CD4-positive, alpha-beta T cell treated with Interleukin-12 subunit alpha and Interleukin-12 subunit beta, for 1 hour (primary cell): ENCODE results near the gene DDI2.
"Not testable (repeated sequence)": the region's sequence is repeated elsewhere in the genome, so short reads cannot be mapped to it uniquely, and the experiment has no call there.

Experiments
- DNase-seq: peaks from one replicate; pipeline ENCODE4 v3.0.0-alpha.2; 2020

Gene DDI2

DNA sequence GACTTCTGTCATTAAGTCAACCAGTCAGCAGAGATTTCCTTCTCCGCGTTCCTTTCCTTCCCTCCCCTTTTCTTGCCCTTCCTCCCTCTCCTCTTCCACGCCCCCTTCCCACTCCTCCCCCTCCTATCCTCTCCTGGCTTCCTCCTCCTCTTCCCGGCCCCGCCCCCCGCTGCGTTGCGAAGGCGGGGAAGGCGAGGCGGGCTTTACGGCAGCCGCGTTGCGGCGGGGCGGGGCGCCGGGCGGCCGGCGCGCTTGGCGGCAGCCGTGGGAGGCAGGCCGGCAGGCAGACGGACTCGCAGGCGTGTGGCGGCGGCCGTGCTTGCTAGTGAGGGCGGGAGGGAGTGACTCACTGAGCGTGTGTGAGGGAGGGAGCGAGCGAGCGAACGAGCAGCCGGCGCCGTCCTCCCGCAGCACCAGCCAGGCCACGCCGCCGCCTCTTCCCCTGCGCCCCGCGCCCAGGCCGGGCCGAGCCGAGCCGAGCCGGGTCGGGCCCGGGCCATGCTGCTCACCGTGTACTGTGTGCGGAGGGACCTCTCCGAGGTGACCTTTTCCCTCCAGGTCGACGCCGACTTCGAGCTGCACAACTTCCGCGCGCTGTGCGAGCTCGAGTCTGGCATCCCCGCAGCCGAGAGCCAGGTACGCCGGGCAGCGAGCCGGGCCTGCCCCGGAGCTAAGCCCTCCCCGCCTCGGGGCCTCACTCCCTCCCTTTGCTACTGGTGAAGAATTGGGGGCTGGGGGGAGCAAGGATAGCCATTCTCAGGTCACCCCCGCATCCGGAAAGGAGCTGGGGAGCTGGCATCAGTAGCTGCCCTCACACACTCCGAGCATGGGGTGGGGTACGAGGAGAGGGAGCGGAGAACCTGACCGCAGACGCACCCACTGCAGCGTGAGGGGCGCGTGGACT lies at the start of gene DDI2:
Gene DDI2, plus strand, starts transcription at position 286 of the 904 bp plus-strand sequence. Its CDS starts 213 bp downstream, at position 499.
- peak; percentile 95 for DNase-seq

DNA sequence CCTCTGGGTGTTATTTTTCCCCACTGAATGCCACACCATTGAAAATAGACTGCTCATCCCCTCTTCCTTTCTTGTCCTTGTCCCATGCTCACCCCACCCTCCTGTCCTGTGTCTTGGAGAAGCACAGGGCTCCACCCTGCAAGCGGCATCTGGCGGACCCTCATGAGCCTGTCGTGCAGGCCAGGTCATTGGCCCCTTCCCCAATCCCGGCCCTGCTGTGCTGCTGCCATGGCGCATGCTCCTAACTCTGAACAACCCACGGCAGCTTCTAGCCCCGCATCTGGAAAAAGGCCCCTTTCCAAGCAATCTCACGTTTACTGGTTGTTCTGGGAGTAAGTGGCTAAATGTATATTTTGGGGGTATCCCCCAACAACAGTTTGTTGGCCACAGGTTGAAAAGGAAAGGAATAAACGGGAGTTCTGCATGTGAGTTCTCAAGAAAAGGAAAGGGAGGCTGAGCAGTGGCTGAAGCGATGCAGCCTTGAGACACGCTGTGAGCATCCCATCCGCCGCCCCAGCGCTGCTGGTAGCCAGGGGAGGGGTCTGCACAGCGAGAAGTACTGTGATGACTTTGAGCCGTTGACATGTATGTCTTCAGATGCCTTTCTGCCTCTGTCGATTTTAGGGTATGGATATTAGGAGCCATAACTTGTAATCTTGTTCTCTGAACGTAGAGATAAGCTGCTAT lies 48.7 kb upstream of the DDI2 start:
- DNase-seq = no peak

DNA sequence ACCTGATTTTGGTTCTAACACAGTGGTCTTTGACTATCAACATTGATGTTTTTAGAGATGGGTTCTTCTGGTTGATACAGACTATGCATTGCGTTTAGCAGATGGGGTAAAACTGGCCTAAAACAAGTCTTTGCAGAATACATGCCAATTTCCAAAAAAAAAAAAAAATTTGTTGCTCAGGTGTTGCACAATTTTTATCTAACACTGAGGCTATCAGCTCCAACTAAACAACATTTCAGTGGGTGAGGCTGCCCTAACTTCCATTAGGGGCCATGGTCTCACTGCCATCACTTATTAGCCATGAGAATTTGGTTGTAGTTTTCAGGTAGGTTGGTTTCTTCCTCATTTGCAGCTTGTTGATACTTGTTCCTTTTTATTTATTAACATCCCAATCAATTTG lies 46.4 kb upstream of the DDI2 start:
- no peak for DNase-seq

DNA sequence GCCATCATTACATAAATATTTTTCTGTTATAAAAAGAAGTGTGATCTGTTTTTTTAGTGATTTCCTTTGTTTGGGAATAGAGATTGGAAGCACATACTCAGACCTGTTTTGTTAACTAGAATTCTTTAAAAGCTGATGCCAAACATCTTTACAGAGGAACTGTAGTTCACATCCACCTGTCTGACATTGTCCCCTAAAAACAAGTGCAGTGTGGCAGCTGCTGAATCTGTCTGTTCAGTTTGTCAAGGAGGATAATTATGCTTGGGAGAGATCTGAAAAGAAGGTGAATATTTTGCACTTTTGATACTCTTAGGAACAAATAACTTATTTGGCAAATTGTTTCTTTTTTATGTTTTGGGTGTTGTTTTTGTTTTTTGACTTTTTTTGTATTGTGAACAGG lies 46.0 kb upstream of the DDI2 start:
- DNase-seq = no peak

DNA sequence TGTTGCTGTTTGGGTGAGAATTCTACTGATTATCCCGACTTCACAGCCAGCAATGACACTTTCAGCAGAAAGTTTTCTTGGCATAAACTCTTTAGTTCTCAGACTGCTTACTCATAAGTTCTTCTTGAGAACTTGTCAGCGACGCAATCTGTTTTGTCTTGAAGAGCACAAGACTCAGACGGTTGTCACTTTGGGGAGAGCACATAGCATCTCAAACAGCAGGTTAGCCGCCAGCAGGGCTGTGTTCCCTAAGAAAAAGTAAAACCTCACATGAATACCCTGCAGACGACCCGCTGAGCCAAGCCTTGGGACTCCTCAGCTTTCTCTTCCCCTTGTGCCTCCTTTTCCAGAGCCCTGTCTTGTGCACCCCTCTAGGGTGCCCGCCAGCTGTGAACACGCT lies 43.8 kb upstream of the DDI2 start:
- DNase-seq = no peak

DNA sequence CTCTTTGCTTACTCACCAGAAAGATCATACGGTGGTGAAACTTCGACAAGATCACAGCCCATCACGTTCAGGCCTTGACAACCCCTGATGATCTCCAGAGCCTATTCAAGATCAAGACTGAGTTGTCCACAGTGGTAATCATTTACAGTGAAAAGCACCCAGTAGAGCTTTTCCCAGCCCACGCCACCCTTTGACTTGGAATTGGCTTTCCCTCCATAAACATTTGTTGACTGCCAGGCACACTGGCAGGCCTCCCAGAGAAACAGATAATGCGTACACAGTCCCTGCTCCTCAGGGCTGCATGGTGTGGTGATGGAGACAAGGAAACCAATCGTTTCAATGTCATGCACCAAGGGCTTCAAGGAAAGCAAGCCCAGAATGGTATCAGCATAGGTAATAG lies 42.5 kb upstream of the DDI2 start:
- no peak for DNase-seq

DNA sequence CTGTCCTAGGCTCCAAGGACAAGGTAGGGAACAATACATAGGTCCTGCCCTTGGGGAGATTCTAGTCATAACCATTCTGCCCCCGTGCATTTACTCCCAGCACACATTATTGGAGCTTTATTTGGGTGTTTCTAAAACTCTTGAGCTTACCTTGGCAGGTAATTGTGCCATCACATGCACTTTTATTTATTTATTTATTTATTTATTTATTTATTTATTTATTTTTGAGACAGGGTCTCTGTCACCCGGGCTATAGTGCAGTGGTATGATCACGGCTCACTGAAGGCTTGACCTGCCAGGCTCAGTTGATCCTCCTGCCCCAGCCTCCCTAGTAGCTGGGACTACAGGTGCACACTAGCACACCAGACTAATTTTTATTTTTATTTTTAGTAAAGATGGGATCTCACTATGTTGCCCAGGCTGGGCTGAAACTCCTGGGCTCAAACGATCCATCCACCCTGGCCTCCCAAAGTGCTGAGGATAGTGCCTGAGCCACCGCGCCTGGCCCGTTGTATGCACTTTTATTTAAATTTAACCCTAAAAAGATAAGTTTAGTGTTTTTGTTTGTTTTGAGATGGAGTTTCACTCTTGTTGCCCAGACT lies 41.6 kb upstream of the DDI2 start:
- DNase-seq = no peak

DNA sequence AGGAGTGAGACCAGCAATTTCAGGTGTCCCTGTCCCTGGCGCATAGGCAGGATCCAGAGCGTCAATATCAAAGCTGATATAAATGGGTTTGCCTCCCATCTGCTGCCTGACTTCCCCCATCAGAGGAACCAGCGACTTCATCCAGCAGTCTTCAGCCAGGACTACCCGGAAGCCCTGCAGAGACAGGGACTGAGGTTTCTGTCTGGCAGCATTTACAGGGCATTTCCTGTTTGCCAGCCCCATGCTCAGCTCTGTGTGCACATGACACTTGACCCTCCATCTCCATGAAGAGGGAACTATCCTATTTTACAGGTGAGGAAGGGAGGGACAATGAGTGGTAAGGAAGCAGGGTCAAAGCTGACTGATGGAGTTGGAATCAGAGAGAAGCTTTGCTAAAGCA lies 39.6 kb upstream of the DDI2 start:
- peak; percentile 8 for DNase-seq

DNA sequence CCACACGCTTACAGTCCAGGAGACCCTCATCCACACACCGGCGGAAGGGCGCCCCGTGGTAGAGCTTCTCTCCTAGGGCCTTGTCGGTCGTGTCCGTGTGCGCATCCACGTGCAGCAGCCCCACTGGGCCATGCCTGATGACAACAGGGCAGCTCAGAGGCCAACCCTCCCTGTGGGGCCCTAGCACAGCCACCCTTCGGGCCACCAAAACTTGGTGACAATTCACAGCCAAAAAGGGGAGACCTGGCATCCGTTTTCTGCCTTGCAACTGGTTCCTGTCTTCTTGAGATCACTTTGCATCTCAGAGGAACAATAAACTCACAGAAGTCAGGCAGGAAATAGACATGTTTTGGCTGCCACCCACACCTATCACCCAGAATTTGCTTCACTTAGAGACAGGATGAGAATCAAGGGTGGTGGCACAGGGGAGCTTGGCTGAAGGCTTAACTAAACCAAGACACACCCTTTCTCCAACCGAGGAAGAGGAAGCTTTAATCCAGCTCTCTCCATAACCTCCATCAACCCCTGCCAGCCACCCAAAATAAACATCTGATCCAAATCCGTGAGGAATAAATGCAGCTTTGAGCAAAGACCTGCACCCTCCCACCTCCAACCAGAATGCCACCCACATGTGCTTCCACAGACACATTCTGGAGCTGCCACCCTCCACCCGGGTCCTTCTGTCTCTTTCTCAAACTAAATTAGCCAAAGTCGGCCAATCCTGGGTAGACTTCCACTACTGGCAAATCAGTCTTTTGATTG lies 38.2 kb upstream of the DDI2 start:
- DNase-seq = peak; percentile 51

DNA sequence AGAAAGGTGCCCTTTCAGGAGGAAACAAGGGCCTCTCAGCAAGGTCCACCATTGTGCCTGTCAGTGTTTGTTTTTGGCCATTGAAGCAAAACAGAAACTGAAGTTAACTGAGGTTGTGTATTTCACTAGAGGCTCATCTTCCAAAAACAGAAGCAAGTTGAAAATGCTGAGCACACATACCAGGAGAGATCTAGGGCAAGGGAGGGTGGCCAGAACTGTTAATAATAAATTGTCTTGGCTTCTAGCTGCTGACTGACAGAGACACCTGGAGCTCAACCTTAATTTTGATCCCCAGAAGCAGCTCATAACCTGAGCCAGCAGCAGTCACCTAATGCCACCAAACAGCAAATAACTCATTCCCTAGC lies 37.6 kb upstream of the DDI2 start:
- DNase-seq = no peak

DNA sequence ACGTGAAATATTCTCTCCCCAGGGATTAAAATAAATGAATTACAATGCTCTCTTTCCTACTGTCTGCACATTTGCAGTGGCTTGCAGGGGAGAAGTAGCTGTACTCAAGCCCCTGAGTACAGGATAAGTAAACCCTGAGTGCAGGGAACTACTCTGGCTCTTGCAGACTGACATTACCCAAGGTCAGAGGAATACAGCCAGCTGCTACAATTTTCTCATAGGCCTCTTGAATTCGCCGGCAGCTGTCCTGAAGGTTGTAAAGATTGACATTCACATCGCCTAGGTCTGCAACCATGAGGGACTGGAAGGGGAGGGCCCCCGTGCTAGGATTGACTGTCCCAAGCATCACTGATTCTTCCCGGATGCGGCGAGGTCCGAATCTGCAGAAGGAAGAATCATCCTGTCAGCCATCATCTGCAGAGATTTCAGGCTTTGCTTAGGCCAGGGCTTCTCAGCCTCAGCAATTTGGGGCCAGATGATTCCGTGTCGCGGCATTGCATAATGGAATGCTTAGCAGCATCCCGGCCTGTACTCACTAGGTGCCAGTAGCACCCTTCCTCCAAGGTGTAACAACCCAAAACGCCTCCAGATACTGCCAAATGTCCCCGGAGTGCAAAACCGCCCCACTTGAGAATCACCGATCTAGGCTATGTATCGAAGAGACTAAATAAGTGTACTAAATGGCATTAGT lies 34.1 kb upstream of the DDI2 start:
- no peak for DNase-seq

DNA sequence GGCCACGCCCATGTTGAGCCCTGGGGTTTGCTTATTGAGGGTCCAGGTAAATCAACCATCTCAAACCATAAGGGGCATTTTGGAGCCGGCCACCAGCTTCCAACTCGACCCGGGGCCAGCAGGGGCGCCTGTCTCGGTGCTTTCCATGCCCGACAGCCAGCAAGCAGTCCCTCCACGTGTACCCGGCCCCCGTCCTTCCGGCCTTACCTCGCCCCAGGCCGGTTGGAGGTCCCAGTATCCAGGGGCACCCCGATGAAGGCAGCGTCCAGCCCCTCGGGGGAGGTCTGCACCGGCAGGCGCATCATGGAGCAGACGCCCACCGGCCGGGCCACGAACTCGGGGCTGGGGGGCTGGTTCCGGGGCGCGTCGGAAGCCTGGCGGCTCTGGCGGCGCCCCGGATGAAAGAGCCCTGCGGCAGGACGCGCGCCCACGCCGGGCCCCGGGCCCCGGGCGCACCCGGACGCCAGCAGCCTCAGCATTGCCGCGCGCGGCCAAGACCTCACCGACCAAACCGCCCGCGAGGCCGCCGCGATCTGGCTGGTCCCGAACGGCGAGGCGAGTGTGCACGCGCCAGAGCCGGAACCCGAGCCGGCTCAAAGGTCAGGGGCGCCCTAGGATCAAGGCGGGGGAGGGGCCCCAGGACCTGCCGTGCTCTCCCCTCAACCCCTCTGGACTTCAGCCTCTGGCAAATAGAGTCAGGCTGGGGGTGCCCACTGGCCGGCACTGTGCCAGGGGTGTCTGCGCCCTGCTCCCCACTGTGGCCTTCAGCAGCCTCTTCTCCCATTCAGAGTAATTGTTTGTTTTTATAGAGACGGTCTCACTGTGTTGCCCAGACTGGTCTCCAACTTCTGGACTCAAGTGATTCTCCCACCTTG lies 32.5 kb upstream of the DDI2 start, which contains the start of gene AGMAT:
Gene AGMAT, minus strand, starts transcription at position 563 of the 875 bp plus-strand sequence. Its CDS starts 84 bp downstream, at position 479.
- DNase-seq = peak; percentile 55

DNA sequence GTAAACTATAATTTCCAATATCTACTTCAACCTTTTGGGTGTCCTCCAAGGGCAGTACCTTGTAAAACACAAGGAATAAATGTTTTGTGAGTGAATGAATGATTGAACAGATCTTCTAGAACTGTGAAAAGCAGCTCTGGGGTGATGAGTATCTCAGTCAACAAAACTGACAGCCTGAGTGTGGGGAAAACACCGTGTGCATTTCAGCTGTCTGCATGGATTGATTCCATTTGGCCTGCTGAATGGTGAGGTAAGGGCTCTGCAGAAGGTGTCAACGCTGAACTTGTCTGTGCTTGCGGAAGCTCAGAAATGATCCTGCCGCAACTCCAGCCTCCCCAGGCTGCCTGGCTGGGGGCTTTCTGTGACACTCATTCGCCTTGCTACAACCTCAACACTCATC lies 25.0 kb upstream of the DDI2 start:
- DNase-seq = no peak

DNA sequence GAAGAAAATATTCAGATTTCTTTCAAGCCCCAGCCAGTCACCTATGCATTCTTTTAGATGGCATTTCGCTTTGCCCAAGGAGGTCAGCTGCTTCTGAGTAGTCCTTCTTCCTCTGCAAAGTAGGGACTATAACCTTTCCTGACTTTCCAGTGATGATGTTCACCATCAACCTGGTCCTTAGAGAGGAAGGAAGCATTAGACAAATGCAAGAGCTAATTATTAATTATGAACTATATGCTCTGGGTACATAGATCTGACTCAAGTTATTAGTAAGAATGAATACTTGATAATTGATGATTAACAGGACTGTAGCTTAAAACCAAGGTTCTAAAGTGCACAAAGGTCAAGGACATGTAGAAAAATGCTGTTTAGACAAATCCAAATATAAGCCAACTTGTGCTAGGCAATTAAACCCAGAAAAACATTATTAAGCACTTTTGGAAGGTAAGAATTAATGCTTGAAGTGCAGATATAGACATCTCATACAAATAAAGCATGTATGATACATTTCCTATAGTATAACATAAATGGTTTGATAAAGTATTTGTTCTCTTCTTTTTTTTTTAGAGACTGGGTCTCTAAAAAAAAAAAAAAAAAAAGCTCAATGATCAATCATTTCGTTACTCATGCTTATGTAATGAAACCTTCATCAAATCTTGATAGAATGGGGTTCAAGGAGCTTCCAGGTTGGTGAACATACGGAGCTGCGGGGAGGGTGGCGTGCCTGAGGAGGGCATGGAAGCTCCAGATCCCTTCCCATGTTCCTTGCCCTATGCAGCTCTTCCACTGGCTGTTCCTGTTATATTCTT lies 21.2 kb upstream of the DDI2 start:
- no peak for DNase-seq

DNA sequence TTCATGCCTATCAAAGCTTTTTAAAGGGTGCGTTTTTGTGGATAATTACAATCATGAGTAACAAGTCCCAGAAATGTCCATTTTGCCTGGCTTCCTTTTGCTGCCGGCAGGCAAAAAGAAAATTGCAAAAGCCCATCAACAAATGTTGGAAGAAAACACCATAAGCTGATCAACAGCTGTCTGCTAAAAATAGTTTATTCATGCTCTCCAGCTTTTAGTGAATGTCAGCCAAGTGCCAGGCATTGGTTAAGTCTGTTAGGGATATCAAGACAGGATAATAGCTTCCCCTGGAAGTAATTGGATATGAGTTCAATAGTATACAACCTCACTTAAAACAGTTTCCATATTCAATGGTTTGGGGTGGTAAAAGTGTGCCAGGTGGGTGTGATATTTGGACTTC lies 18.8 kb upstream of the DDI2 start:
- DNase-seq = no peak

DNA sequence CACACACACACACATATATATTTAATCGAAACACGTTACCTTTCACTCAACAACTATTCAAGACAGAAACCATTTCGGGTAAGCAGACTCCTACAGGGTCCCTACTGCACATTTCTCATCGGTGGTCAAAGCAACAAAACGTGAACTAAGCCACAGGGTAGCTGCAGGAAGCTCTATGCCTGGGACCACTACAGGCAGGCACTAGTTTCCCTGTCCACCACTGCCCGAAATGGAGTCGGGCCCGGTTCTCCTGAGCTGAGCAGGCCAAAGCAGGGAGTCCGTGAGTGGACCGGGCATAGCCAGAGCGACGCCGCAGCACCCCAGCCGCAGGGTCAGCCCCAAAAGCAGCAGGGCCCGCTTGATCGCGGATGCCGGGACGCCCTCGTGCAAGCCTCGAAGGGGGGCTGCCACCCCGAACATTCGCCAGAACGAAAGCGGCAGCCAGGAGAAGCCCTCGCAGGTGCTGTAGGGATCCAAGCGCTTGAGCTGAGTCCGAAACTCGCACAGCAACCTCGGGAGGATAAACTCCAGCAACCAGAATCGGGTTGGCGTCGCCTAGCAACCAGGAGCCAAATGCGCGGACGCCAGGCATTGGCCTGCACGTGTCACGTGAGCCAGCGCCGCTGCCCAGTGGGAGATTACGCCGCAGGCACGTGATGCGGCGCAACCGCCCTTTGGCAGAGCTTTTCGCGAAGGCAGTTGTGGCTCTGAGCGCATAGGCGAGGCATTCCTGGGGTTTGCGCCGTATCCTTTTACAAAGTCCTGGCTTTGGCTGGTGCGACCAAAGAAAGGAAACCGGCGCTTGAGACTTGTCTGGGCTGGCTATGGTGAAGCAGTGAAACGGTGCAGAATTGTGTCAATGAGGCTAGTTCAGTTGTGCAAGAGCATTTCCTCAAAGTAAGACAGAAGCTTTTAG lies 13.9 kb upstream of the DDI2 start:
- DNase-seq = peak; percentile 93

DNA sequence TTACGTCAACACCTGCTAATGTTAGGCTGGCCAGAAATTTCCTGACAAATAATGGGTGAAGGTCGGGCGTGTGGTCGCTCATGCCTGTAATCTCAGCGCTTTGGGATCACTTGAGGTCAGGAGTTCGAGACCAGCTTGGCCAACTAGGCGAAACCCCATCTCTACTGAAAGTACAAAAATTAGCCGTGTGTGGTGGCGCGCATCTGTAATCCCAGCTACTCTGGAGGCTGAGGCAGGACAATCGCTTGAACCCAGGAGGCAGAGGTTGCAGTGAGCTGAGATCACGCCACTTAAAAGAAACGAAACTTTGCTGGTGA lies 13.3 kb upstream of the DDI2 start:
- not testable (repeated sequence) for DNase-seq

DNA sequence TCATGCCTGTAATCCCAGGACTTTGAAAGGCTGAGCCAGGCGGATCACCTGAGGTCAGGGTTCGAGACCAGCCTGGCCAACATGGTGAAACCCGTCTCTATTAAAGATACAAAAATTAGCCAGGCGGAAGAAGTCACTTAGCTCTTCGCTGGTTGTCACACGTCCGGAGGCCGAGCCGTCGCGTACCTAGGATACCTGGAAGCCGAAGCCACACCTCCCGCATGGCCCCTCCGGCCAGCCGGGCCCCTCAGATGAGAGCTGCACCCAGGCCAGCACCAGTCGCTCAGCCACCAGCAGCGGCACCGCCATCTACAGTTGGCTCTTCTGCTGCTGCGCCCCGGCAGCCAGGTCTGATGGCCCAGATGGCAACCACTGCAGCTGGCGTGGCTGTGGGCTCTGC lies 12.9 kb upstream of the DDI2 start:
- not testable (repeated sequence) for DNase-seq
